Measurements from ENCODE around the gene CROCC.
"Not testable (repeated sequence)": the region's sequence is repeated elsewhere in the genome, so short reads cannot be mapped to it uniquely, and the experiment has no call there.

CROCC gene

GRCh38 chr1:16898298-16898697 lies 23.4 kb upstream of the CROCC start:
- not testable (repeated sequence) for DNase-seq

- not testable (repeated sequence) for DNase-seq
These were observed 22.7 kb upstream of the CROCC start for GRCh38 chr1:16899020-16899419.

GRCh38 chr1:16900751-16901150 lies 21.0 kb upstream of the CROCC start:
- DNase-seq, result no peak

GRCh38 chr1:16901371-16901770 lies 20.4 kb upstream of the CROCC start:
- DNase-seq, result not testable (repeated sequence)

- DNase-seq, result no peak
These were observed 18.7 kb upstream of the CROCC start for GRCh38 chr1:16903054-16903453.

- no peak for DNase-seq
These were observed 18.3 kb upstream of the CROCC start for GRCh38 chr1:16903458-16903796.

- peak; percentile 99 to 100 for DNase-seq
These were observed 17.1 kb upstream of the CROCC start for GRCh38 chr1:16904560-16905109.

- DNase-seq, result peak; percentile 55 to 67
These were observed 16.4 kb upstream of the CROCC start for GRCh38 chr1:16905110-16905867.

- no peak for DNase-seq
These were observed 15.6 kb upstream of the CROCC start for GRCh38 chr1:16905868-16906702.

- no peak for DNase-seq
These were observed 14.9 kb upstream of the CROCC start for GRCh38 chr1:16906873-16907272.

- DNase-seq, result no peak
These were observed 13.6 kb upstream of the CROCC start for GRCh38 chr1:16907870-16908758.

- not testable (repeated sequence) for DNase-seq
These were observed 9.6 kb upstream of the CROCC start for GRCh38 chr1:16911851-16912721.

- not testable (repeated sequence) for DNase-seq
These were observed 9.0 kb upstream of the CROCC start for GRCh38 chr1:16912742-16913141.

- DNase-seq, result no peak
These were observed 8.4 kb upstream of the CROCC start for GRCh38 chr1:16913181-16913832.

- peak; percentile 94 to 97 for DNase-seq
These were observed 7.7 kb upstream of the CROCC start for GRCh38 chr1:16913833-16914662.

- not testable (repeated sequence) for DNase-seq
These were observed 6.7 kb upstream of the CROCC start for GRCh38 chr1:16914928-16915626.

- no peak for DNase-seq
These were observed 6.1 kb upstream of the CROCC start for GRCh38 chr1:16915627-16915973.

GRCh38 chr1:16916036-16916880 lies 5.5 kb upstream of the CROCC start:
- not testable (repeated sequence) for DNase-seq

- no peak for DNase-seq
These were observed 3.4 kb upstream of the CROCC start for GRCh38 chr1:16918371-16918770.
